GM12878 (cell line): ENCODE measurements around the gene ATOSA. TPM values are rescaled to one million over a fixed set of nuclear protein-coding genes. Genes with fewer than 3 reads are reported as not detected.

ENCODE experiments used
- BACH1 ChIP-seq: fragments of 450-650 bp; IDR thresholded peaks from 2 replicates; pipeline ENCODE4 v1.6.1; 2017; ENCODE audit warnings: mild to moderate bottlenecking, borderline replicate concordance
- BHLHE40 ChIP-seq, 2 experiments: fragments of 450-650 bp in 1 of 2; IDR thresholded peaks; 2 replicates each; pipeline ENCODE4 v1.6.1; 2011 to 2017; ENCODE audit warnings: low read depth in 2 of 2, borderline replicate concordance in 1 of 2, improper control_type of control experiment in 1 of 2, low read length in 1 of 2, mild to moderate bottlenecking in 1 of 2
- BRCA1 ChIP-seq: IDR thresholded peaks from 2 replicates; pipeline ENCODE4 v1.6.1; 2011; ENCODE audit warnings: low read depth, low read length, improper control_type of control experiment
- EGR1 ChIP-seq, 2 experiments: IDR thresholded peaks; 1 replicate in 1 of 2; 2 replicates in 1 of 2; pipeline ENCODE4 v1.6.1; 2011 to 2012; ENCODE audit warnings: low read depth in 2 of 2, low read length in 2 of 2, borderline replicate concordance in 1 of 2, mild to moderate bottlenecking in 1 of 2, moderate library complexity in 1 of 2
- MEF2A ChIP-seq: IDR thresholded peaks from 2 replicates; pipeline ENCODE4 v1.6.1; 2011; ENCODE audit warnings: low read depth, mild to moderate bottlenecking, low read length, moderate library complexity; ENCODE audit not compliant: insufficient read depth
- MEF2B ChIP-seq: fragments of 450-650 bp; IDR thresholded peaks from 2 replicates; pipeline ENCODE4 v1.6.1; 2018; ENCODE audit warnings: mild to moderate bottlenecking, moderate library complexity; ENCODE audit not compliant: partially characterized antibody, poor library complexity, severe bottlenecking
- MTA3 ChIP-seq: IDR thresholded peaks from 2 replicates; pipeline ENCODE4 v1.6.1; 2012; ENCODE audit warnings: low read length, inconsistent platforms, borderline replicate concordance
- MYB ChIP-seq: fragments of 150-350 bp; IDR thresholded peaks from 2 replicates; pipeline ENCODE4 v1.6.1; 2014; ENCODE audit warnings: mild to moderate bottlenecking, low read depth, low read length, borderline replicate concordance
- NBN ChIP-seq: fragments of 450-650 bp; IDR thresholded peaks from 2 replicates; pipeline ENCODE4 v1.6.1; 2016
- NFYA ChIP-seq: IDR thresholded peaks from 2 replicates; pipeline ENCODE4 v1.6.1; 2011; ENCODE audit warnings: low read depth, mild to moderate bottlenecking, low read length, improper control_type of control experiment, borderline replicate concordance
- RB1 ChIP-seq: fragments of 450-650 bp; formaldehyde crosslinking; IDR thresholded peaks from 2 replicates; pipeline ENCODE4 v1.6.1; 2017; ENCODE audit warnings: mild to moderate bottlenecking, borderline replicate concordance
- RUNX3 ChIP-seq: IDR thresholded peaks from 2 replicates; pipeline ENCODE4 v1.6.1; 2012; ENCODE audit warnings: low read length, inconsistent platforms
- STAT3 ChIP-seq: IDR thresholded peaks from 2 replicates; pipeline ENCODE4 v1.6.1; 2011; ENCODE audit warnings: low read depth, low read length, improper control_type of control experiment
- SUPT20H ChIP-seq: IDR thresholded peaks from 2 replicates; pipeline ENCODE4 v1.6.1; 2011; ENCODE audit warnings: low read depth, mild to moderate bottlenecking, low read length, moderate library complexity, borderline replicate concordance; ENCODE audit not compliant: control insufficient read depth
- WRNIP1 ChIP-seq: IDR thresholded peaks from 2 replicates; pipeline ENCODE4 v1.6.1; 2011; ENCODE audit warnings: low read depth, low read length, improper control_type of control experiment, borderline replicate concordance
- polyA plus RNA-seq, 11 experiments: library from polyadenylated mRNA; depleted of rRNA in 4 of 11; unstranded in 6 of 11; stranded (reverse) in 5 of 11; fragments of >200 nt; fragmentation: Nextera tagmentation in 4 of 11; fragmentation: Illumina TruSeq in 1 of 11; extraction: Ambion mirVana in 4 of 11; extraction: Trizol in 1 of 11; gene quantifications; 1 replicate in 1 of 11; 2 replicates in 10 of 11; pipeline versions ENCODE4 v1.2.1 to v1.2.3, GENCODE V29; 2011 to 2016; ENCODE audit warnings: inconsistent platforms in 2 of 11, missing spikeins in 2 of 11, low read depth in 1 of 11
- total RNA-seq, 4 experiments: library from RNA; depleted of rRNA in 3 of 4; stranded (reverse); fragments of >200 nt in 3 of 4; fragmentation: Illumina TruSeq in 1 of 4; extraction: Trizol in 1 of 4; gene quantifications; 2 replicates each; pipeline versions ENCODE4 v1.2.1 to v1.2.3, GENCODE V29; 2013 to 2021
- TF ChIP-seq, protein P1 (sequence below): IDR thresholded peaks from 2 replicates; pipeline ENCODE4 v1.6.1; 2012; ENCODE audit warnings: improper control_type of control experiment, low read depth, low read length; ENCODE audit not compliant: insufficient replicate concordance
- TF ChIP-seq, protein P2 (sequence below): fragments of 450-650 bp; IDR thresholded peaks from 2 replicates; pipeline ENCODE4 v1.6.1; 2016; ENCODE audit warnings: mild to moderate bottlenecking, moderate library complexity, borderline replicate concordance

ATOSA gene
- total and polyA plus RNA-seq, 10 of the 15 experiments (the other 5 are each of a cell fraction or from before 2014, with no cell fraction given), result 6.8 to 24.3 (median 14.6) TPM

DNA sequence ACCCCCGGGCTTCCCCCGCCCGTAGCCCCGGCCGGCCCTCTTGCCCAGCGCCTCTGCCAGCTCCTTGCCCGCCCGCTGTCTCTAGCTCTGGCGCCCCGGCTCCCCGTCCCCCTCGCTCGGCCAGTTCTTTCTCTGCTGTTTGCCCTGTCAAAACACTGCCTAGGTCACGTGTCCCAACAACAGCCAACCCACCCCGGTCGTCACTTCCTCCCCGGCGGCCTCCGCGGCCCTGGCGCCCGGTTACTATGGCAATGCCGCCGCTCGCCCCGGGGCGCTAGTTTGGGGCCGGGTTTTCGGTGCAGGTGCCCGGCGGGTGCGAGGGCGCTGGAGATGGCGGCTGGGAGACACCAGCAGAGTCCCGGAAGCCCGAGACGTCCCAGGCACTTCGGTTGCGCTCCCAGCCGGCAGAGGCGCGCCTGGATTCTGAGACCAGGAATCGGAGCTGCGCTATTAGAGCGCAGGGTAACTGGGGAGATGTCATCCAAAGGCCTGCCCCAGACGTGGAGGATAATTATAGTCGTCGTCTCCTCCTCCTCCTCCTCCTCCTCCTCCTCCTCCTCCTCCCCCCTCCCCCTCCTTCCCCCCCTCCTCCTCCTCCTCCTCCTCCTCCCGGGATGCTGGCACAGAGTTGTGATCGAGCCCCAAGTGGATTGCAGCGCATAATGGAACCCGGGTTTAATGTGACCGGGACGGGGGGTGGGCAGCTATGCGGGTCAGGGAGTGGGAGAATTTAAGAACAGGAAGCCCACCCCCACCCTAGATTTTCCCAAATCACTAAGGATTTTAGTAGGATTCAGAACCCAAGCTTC is at the start of gene ATOSA (continued):
- TF ChIP-seq, protein P1, sequence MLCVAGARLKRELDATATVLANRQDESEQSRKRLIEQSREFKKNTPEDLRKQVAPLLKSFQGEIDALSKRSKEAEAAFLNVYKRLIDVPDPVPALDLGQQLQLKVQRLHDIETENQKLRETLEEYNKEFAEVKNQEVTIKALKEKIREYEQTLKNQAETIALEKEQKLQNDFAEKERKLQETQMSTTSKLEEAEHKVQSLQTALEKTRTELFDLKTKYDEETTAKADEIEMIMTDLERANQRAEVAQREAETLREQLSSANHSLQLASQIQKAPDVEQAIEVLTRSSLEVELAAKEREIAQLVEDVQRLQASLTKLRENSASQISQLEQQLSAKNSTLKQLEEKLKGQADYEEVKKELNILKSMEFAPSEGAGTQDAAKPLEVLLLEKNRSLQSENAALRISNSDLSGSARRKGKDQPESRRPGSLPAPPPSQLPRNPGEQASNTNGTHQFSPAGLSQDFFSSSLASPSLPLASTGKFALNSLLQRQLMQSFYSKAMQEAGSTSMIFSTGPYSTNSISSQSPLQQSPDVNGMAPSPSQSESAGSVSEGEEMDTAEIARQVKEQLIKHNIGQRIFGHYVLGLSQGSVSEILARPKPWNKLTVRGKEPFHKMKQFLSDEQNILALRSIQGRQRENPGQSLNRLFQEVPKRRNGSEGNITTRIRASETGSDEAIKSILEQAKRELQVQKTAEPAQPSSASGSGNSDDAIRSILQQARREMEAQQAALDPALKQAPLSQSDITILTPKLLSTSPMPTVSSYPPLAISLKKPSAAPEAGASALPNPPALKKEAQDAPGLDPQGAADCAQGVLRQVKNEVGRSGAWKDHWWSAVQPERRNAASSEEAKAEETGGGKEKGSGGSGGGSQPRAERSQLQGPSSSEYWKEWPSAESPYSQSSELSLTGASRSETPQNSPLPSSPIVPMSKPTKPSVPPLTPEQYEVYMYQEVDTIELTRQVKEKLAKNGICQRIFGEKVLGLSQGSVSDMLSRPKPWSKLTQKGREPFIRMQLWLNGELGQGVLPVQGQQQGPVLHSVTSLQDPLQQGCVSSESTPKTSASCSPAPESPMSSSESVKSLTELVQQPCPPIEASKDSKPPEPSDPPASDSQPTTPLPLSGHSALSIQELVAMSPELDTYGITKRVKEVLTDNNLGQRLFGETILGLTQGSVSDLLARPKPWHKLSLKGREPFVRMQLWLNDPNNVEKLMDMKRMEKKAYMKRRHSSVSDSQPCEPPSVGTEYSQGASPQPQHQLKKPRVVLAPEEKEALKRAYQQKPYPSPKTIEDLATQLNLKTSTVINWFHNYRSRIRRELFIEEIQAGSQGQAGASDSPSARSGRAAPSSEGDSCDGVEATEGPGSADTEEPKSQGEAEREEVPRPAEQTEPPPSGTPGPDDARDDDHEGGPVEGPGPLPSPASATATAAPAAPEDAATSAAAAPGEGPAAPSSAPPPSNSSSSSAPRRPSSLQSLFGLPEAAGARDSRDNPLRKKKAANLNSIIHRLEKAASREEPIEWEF, result no peak
- TF ChIP-seq MEF2B (peak; percentile 37), BACH1 (no peak), NFYA (no peak), RUNX3 (no peak), SUPT20H (no peak), STAT3 (no peak), MEF2A (no peak), BRCA1 (no peak), WRNIP1 (no peak), NBN (no peak), MYB (no peak), MTA3 (no peak), RB1 (no peak), BHLHE40 (IDR thresholded peaks at IDR 0.05; ENCODE audit: borderline replicate concordance in 1 of 2, low read depth in 2 of 2, low read length in 1 of 2) (peak; percentile 68 to 89), EGR1 (IDR thresholded peaks at IDR 0.05; ENCODE audit: borderline replicate concordance in 1 of 2, low read depth in 2 of 2, low read length in 2 of 2) (no peak)
- TF ChIP-seq, protein P2, sequence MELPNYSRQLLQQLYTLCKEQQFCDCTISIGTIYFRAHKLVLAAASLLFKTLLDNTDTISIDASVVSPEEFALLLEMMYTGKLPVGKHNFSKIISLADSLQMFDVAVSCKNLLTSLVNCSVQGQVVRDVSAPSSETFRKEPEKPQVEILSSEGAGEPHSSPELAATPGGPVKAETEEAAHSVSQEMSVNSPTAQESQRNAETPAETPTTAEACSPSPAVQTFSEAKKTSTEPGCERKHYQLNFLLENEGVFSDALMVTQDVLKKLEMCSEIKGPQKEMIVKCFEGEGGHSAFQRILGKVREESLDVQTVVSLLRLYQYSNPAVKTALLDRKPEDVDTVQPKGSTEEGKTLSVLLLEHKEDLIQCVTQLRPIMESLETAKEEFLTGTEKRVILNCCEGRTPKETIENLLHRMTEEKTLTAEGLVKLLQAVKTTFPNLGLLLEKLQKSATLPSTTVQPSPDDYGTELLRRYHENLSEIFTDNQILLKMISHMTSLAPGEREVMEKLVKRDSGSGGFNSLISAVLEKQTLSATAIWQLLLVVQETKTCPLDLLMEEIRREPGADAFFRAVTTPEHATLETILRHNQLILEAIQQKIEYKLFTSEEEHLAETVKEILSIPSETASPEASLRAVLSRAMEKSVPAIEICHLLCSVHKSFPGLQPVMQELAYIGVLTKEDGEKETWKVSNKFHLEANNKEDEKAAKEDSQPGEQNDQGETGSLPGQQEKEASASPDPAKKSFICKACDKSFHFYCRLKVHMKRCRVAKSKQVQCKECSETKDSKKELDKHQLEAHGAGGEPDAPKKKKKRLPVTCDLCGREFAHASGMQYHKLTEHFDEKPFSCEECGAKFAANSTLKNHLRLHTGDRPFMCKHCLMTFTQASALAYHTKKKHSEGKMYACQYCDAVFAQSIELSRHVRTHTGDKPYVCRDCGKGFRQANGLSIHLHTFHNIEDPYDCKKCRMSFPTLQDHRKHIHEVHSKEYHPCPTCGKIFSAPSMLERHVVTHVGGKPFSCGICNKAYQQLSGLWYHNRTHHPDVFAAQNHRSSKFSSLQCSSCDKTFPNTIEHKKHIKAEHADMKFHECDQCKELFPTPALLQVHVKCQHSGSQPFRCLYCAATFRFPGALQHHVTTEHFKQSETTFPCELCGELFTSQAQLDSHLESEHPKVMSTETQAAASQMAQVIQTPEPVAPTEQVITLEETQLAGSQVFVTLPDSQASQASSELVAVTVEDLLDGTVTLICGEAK, result peak; percentile 73
